SU-DHL-6 (cell line): ENCODE data around the gene MYH15.

Experiments used
- EZH2phosphoT487 ChIP-seq: fragments of 200-600 bp; sonication (generic), shearing (Covaris generic); conservative IDR thresholded peaks from 2 replicates; pipeline ENCODE4 v1.6.1; 2018; ENCODE audit warnings: mild to moderate bottlenecking, antibody characterized with exemption, low read length, moderate library complexity, mixed read lengths
- TF ChIP-seq, protein P1 (sequence below): fragments of 200-600 bp; sonication (generic); IDR thresholded peaks from one replicate; pipeline ENCODE4 v1.5.1; 2017; ENCODE audit warnings: antibody characterized with exemption, mild to moderate bottlenecking, low read length, moderate library complexity; ENCODE audit not compliant: insufficient read depth, poor library complexity, severe bottlenecking

DNA sequence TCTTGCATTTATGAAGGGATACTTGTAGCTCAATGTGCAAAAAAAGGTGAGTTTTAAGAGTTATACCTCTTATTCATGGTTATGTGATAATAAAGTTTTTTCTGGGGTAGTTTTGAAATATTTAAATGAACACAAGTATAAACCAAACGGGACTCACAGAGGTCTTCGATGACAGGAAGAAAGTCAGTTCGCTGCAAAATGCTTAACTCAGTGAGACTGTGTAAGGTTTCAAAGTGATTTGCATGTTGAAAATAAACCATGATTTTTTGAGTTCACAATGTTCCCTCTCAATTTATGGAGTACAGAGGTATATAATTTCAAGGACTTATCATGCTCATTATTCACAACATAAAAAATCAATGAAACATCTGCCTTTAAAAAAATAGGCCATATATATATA, 36.3 kb upstream of the MYH15 start:
- TF ChIP-seq, protein P1, sequence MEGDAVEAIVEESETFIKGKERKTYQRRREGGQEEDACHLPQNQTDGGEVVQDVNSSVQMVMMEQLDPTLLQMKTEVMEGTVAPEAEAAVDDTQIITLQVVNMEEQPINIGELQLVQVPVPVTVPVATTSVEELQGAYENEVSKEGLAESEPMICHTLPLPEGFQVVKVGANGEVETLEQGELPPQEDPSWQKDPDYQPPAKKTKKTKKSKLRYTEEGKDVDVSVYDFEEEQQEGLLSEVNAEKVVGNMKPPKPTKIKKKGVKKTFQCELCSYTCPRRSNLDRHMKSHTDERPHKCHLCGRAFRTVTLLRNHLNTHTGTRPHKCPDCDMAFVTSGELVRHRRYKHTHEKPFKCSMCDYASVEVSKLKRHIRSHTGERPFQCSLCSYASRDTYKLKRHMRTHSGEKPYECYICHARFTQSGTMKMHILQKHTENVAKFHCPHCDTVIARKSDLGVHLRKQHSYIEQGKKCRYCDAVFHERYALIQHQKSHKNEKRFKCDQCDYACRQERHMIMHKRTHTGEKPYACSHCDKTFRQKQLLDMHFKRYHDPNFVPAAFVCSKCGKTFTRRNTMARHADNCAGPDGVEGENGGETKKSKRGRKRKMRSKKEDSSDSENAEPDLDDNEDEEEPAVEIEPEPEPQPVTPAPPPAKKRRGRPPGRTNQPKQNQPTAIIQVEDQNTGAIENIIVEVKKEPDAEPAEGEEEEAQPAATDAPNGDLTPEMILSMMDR = no peak
- no peak for TF ChIP-seq EZH2phosphoT487
